ENCODE data around the gene B4GALT6.

- TF ChIP-seq RFX5 (IDR thresholded peaks at IDR 0.05; ENCODE audit: low read depth, low read length) (no peak), SMC3 (IDR thresholded peaks at IDR 0.05; ENCODE audit: low read depth, low read length) (no peak), POLR2A (IDR thresholded peaks at IDR 0.05; ENCODE audit: low read depth, low read length) (no peak), CTCF (conservative IDR thresholded peaks at IDR 0.05; ENCODE audit: low read depth, low read length) (no peak), USF2 (IDR thresholded peaks at IDR 0.05; ENCODE audit: low read depth, low read length) (no peak), CHD1 (IDR thresholded peaks at IDR 0.05; ENCODE audit: low read depth, low read length) (no peak), RAD21 (IDR thresholded peaks at IDR 0.05; ENCODE audit: low read length) (no peak)
These were observed 35.9 kb downstream of the B4GALT6 start for GRCh38 chr18:31648458-31648857.
